ENCODE measurements around the gene PLA2G6.

DNA sequence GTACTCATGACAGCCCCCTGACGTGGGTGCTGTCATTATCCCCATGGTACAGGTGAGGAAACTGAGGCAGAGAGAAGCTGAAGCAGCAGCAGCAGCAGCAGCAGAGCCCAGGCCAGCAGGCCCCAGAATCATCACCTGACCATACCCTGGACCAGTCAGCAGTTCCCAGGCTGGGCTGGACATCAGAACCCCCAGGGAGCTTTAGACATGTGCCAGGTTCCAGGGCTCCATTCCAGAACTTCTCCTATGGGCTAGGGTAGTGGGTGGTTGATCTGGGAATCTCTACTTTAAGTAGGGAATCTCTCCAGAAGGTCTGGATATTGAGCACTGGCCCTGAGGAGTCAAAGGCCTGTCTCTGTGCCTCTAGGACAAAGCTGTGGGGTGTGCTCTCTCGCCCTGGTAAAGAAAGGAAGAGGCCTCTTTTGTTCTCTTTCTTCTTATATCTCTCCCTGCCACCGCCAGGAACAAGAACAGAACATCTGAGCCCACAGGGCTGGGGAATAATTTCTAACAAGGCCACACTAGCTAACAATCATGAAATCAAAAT lies 46.8 kb upstream of the PLA2G6 start:
- TF ChIP-seq, protein P1, sequence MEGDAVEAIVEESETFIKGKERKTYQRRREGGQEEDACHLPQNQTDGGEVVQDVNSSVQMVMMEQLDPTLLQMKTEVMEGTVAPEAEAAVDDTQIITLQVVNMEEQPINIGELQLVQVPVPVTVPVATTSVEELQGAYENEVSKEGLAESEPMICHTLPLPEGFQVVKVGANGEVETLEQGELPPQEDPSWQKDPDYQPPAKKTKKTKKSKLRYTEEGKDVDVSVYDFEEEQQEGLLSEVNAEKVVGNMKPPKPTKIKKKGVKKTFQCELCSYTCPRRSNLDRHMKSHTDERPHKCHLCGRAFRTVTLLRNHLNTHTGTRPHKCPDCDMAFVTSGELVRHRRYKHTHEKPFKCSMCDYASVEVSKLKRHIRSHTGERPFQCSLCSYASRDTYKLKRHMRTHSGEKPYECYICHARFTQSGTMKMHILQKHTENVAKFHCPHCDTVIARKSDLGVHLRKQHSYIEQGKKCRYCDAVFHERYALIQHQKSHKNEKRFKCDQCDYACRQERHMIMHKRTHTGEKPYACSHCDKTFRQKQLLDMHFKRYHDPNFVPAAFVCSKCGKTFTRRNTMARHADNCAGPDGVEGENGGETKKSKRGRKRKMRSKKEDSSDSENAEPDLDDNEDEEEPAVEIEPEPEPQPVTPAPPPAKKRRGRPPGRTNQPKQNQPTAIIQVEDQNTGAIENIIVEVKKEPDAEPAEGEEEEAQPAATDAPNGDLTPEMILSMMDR (conservative IDR thresholded peaks at IDR 0.05; ENCODE audit: low read length): no peak
- no peak for TF ChIP-seq EZH2phosphoT487 (IDR thresholded peaks at IDR 0.05; ENCODE audit: borderline replicate concordance, low read depth, low read length)

All from OCI-LY7 (cell line).